Measurements from ENCODE around the gene DSC2. TPM values are rescaled to one million over a fixed set of nuclear protein-coding genes. Genes with fewer than 3 reads are reported as not detected.

Gene DSC2
- total and polyA plus RNA-seq, 3 donors from 2014 or later: 1.2 to 2.7 (median 1.2) TPM

DNA sequence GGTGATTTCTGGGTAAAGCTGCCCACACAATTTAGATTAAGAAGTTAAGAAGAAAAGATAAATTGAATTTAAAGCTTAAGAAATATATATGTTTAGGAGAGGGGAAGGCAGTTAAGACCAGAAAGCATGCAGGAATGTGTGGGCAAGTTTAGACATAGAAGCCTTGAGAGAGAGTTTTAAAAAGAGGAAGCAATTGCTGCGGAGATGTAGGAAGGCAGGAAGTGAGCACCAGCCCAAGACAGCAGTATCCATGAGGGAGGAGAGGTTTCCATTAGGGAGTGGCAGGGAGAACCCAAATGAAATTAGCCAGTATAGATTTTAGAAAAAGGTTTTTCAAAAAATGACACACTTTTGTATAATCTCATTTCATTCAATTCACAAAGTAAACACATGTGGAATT is 24.3 kb downstream of the DSC2 start:
- no peak overlapping the region for H3K4me3 ChIP-seq
- no peaks in the 10 kb centered on the region for H3K9me3 ChIP-seq
- H3K27ac ChIP-seq: no peak overlapping the region
- no peaks in the 10 kb centered on the region for H3K4me1 ChIP-seq
- TF ChIP-seq CTCF (IDR thresholded peaks at IDR 0.05): no peak
- no peak for TF ChIP-seq POLR2A (IDR thresholded peaks at IDR 0.05)
- DNase-seq: no peak
- H3K27me3 ChIP-seq: no peaks in the 10 kb centered on the region
- WGBS, 2 donors: 76 to 89% methylated on average over 1 of the region's 1 CpG
- intact Hi-C loops (cut with DNase I; ENCODE audit: low total_unique reads): no loop called here
- no peaks in the 10 kb centered on the region for H3K36me3 ChIP-seq (ENCODE audit: low read depth, missing control alignments)

DNA sequence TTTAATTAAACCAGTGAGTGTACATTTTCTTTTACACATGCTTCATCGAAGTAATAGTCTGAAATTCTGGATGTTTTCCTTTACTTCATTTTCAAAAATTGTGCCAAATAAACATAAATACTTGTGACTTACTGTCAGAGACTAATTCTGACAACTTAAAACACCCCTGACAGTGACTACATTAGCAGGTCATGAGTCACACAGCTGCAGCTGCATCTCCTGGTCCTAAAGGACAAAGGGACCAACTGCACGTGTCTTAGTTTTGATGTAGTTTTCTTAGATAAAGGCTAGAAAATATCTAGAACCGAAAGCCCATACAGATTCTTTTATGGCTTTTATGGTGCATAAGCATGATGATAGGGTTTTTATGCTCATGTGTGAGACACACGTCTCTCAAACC is 30.0 kb downstream of the DSC2 start:
- no peaks in the 10 kb centered on the region for H3K4me1 ChIP-seq
- TF ChIP-seq CTCF (IDR thresholded peaks at IDR 0.05): no peak
- TF ChIP-seq POLR2A (IDR thresholded peaks at IDR 0.05): no peak
- no peak for DNase-seq
- no peaks in the 10 kb centered on the region for H3K9me3 ChIP-seq
- no peaks in the 10 kb centered on the region for H3K36me3 ChIP-seq (ENCODE audit: low read depth, missing control alignments)
- intact Hi-C loops (cut with DNase I; ENCODE audit: low total_unique reads): no loop called here
- 87 to 90% methylated on average over 4 of the region's 4 CpGs for WGBS, 2 donors
- H3K4me3 ChIP-seq: no peak overlapping the region
- no peaks in the 10 kb centered on the region for H3K27me3 ChIP-seq
- no peak overlapping the region for H3K27ac ChIP-seq

DNA sequence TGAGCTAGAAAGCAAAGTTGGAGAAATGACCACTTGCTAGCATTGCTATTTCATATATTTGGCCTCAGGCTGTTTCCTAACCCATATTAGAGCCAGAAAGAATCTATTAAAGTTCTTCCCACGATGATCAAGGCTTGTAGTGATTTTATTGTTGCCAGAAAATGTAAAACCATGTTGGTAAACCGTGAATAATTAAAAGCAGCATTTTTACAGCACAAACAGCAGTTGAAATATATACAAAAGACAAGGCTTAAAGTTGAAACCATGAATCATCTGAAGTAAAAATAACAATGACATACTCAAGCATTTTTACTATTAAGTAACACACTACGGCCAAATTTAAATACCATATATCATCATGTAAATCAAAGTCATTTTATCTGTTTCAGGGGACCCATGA is 32.0 kb downstream of the DSC2 start:
- Histone ChIP-seq H3K4me3 (no peak overlapping the region), H3K27me3 (no peaks in the 10 kb centered on the region), H3K9me3 (no peaks in the 10 kb centered on the region), H3K27ac (no peak overlapping the region), H3K4me1 (no peaks in the 10 kb centered on the region), H3K36me3 (ENCODE audit: low read depth, missing control alignments) (no peaks in the 10 kb centered on the region)
- intact Hi-C loops (cut with DNase I; ENCODE audit: low total_unique reads): no loop called here
- TF ChIP-seq CTCF (IDR thresholded peaks at IDR 0.05): no peak
- DNase-seq: no peak
- 63 to 70% methylated on average over 3 of the region's 3 CpGs for WGBS, 2 donors

DNA sequence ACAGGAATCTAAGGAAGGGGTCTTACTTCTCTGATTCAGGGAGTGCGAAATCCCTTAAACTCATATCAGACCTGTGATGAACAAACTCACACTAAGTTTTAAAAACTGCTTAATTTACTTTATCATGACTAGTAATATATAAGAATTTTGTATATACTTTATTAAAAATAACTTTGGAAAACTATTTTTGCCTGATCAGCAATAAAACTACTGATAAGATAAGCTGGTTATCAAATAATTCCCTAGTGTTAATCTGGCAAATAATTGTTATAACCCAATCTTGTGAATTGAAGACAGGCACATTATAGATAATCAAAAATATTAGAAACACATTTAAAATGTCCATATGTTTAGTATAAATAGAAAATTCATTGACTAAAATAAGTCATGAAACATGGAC is 36.0 kb downstream of the DSC2 start:
- H3K9me3 ChIP-seq: no peaks in the 10 kb centered on the region
- H3K27me3 ChIP-seq: no peaks in the 10 kb centered on the region
- no peak overlapping the region for H3K4me3 ChIP-seq
- WGBS, 2 donors: 100% methylated on average over 1 of the region's 1 CpG
- no peak for DNase-seq
- no peaks in the 10 kb centered on the region for H3K36me3 ChIP-seq (ENCODE audit: low read depth, missing control alignments)
- H3K4me1 ChIP-seq: no peaks in the 10 kb centered on the region
- no peak overlapping the region for H3K27ac ChIP-seq
- intact Hi-C loops (cut with DNase I; ENCODE audit: low total_unique reads): no loop called here
- no peak for TF ChIP-seq CTCF (IDR thresholded peaks at IDR 0.05)
- TF ChIP-seq POLR2A (IDR thresholded peaks at IDR 0.05): no peak

DNA sequence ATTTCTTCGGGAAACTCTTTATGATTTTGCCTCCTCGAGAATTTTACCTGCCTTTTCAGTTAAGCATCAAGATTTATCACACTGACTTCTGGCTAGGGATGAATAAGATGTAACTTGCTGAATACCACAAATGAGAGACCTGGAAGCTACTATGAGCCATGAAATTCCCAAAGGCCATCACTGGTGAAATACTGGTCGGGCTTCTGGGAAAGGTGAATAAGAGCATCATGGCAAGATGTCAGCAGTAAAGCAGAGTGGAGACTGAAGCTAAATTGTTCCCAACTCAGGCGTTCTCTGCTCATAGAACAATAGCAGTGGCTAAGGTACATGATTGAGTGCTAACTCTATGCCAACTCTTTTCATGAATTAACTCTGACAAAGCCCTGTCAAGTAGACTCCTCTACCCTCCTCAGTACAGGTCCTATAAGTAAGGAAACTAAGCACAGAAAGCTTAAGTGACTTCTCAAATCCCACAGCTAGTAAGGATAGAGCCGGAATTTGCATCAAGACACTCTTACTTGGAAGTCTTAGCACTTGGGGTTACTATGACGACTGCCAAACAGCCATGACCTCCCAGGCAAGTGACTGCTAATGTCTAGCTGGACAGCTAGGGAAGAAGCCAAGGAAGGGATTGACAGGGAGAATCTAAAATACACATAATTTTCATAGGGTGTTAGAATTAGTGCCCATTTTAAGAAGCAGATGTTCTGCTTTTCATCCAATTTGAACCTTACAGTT is 37.0 kb downstream of the DSC2 start:
- no peak for TF ChIP-seq POLR2A (IDR thresholded peaks at IDR 0.05)
- no peak for TF ChIP-seq CTCF (IDR thresholded peaks at IDR 0.05)
- Histone ChIP-seq H3K27me3 (no peaks in the 10 kb centered on the region), H3K27ac (no peak overlapping the region), H3K36me3 (ENCODE audit: low read depth, missing control alignments) (no peaks in the 10 kb centered on the region), H3K9me3 (no peaks in the 10 kb centered on the region), H3K4me3 (no peak overlapping the region), H3K4me1 (no peaks in the 10 kb centered on the region)
- DNase-seq: no peak
- intact Hi-C loops (cut with DNase I; ENCODE audit: low total_unique reads): no loop called here
- WGBS, 2 donors: 80 to 86% methylated on average over 6 of the region's 6 CpGs

All from testis (tissue), 3 donors.